HepG2 (cell line): ENCODE measurements around the gene TST. TPM values are rescaled to one million over a fixed set of nuclear protein-coding genes. Genes with fewer than 3 reads are reported as not detected.

Source experiments
- ELF1 ChIP-seq: sonication (generic); formaldehyde crosslinking; IDR thresholded peaks from 2 replicates; pipeline ENCODE4 v1.4.0; 2020; ENCODE audit warnings: missing genetic modification reagents
- GABPB1 ChIP-seq: IDR thresholded peaks from 2 replicates; pipeline ENCODE4 v1.6.1; 2016; ENCODE audit warnings: mild to moderate bottlenecking, missing genetic modification reagents, moderate library complexity, missing compliant biosample characterization
- GTF3A ChIP-seq: sonication (generic); formaldehyde crosslinking; conservative IDR thresholded peaks from 2 replicates; pipeline ENCODE4 v1.4.0; 2020; ENCODE audit warnings: mild to moderate bottlenecking, missing genetic modification reagents
- MBNL3 ChIP-seq: fragments of 250-450 bp; sonication (Bioruptor Pico); conservative IDR thresholded peaks from 2 replicates; pipeline ENCODE4 v1.8.0; 2022; ENCODE audit warnings: mild to moderate bottlenecking, inconsistent platforms
- MED8 ChIP-seq: sonication (generic); formaldehyde crosslinking; IDR thresholded peaks from 2 replicates; pipeline ENCODE4 v1.8.1; 2023; ENCODE audit warnings: mild to moderate bottlenecking, missing genetic modification reagents; ENCODE audit not compliant: insufficient replicate concordance
- MXD4 ChIP-seq: IDR thresholded peaks from 2 replicates; pipeline ENCODE4 v1.6.1; 2016; ENCODE audit warnings: mild to moderate bottlenecking, missing biosample characterization, missing genetic modification reagents
- NR2C2 ChIP-seq: sonication (generic); formaldehyde crosslinking; IDR thresholded peaks from 2 replicates; pipeline ENCODE4 v1.4.0; 2020; ENCODE audit warnings: missing genetic modification reagents, mild to moderate bottlenecking, moderate library complexity, borderline replicate concordance
- NR3C1 ChIP-seq: sonication (generic); formaldehyde crosslinking; IDR thresholded peaks from 2 replicates; pipeline ENCODE4 v1.4.0; 2020; ENCODE audit warnings: missing genetic modification reagents
- RAD21 ChIP-seq: fragments of 450-650 bp; formaldehyde crosslinking; IDR thresholded peaks from 2 replicates; pipeline ENCODE4 v1.5.0; 2020; ENCODE audit warnings: mild to moderate bottlenecking
- RBFOX2 ChIP-seq: fragments of 200-400 bp; formaldehyde crosslinking; IDR thresholded peaks from 2 replicates; pipeline ENCODE4 v1.6.1; 2017; ENCODE audit warnings: low read depth, mild to moderate bottlenecking, low read length
- ZBTB38 ChIP-seq: sonication (generic); formaldehyde crosslinking; IDR thresholded peaks from 2 replicates; pipeline ENCODE4 v1.5.1; 2020; ENCODE audit warnings: mild to moderate bottlenecking, missing genetic modification reagents
- ZFP36L1 ChIP-seq: sonication (generic); formaldehyde crosslinking; IDR thresholded peaks from 2 replicates; pipeline ENCODE4 v1.8.0; 2022; ENCODE audit warnings: mild to moderate bottlenecking, missing genetic modification reagents, moderate library complexity
- ZNF205 ChIP-seq: IDR thresholded peaks from 2 replicates; pipeline ENCODE4 v1.6.1; 2018; ENCODE audit warnings: missing biosample characterization, missing genetic modification reagents
- ZNF562 ChIP-seq: sonication (generic); formaldehyde crosslinking; IDR thresholded peaks from 2 replicates; pipeline ENCODE4 v1.8.0; 2022; ENCODE audit warnings: missing genetic modification reagents, borderline replicate concordance
- polyA plus RNA-seq, 8 experiments: library from polyadenylated mRNA; depleted of rRNA in 3 of 8; stranded (reverse) in 7 of 8; unstranded in 1 of 8; fragments of >200 nt; fragmentation: Illumina TruSeq in 4 of 8; extraction: Trizol in 4 of 8; gene quantifications; 2 replicates each; pipeline versions ENCODE4 v1.2.1 to v1.2.3, GENCODE V29; 2011 to 2016; ENCODE audit warnings: low read depth in 4 of 8, missing spikeins in 1 of 8, mixed read lengths in 1 of 8; ENCODE audit not compliant: insufficient read depth in 1 of 8
- total RNA-seq, 5 experiments: library from RNA; depleted of rRNA; stranded (reverse); fragments of >200 nt; fragmentation: Illumina TruSeq; extraction: Trizol; gene quantifications; 2 replicates each; pipeline ENCODE4 v1.2.3, GENCODE V29; 2016; ENCODE audit warnings: low read depth in 1 of 5
- TF ChIP-seq, protein P1 (sequence below): sonication (generic); formaldehyde crosslinking; conservative IDR thresholded peaks from 2 replicates; pipeline ENCODE4 v1.4.0; 2020; ENCODE audit warnings: missing genetic modification reagents
- TF ChIP-seq, protein P2 (sequence below): fragments of 450-650 bp; IDR thresholded peaks from 2 replicates; pipeline ENCODE4 v1.6.1; 2016
- TF ChIP-seq, protein P3 (sequence below): sonication (generic); formaldehyde crosslinking; IDR thresholded peaks from 2 replicates; pipeline ENCODE4 v1.8.1; 2023; ENCODE audit warnings: mild to moderate bottlenecking, missing genetic modification reagents, borderline replicate concordance
- TF ChIP-seq, protein P4 (sequence below): sonication (generic); formaldehyde crosslinking; IDR thresholded peaks from 2 replicates; pipeline ENCODE4 v1.4.0; 2020; ENCODE audit warnings: missing genetic modification reagents
- TF ChIP-seq, protein P5 (sequence below): sonication (generic); formaldehyde crosslinking; IDR thresholded peaks from 2 replicates; pipeline ENCODE4 v1.4.0; 2020; ENCODE audit warnings: missing genetic modification reagents, borderline replicate concordance
- TF ChIP-seq, protein P6 (sequence below): sonication (generic); formaldehyde crosslinking; IDR thresholded peaks from 2 replicates; pipeline ENCODE4 v1.9.0; 2022; ENCODE audit warnings: low read depth, missing genetic modification reagents

TST gene
- total and polyA plus RNA-seq, 2 of the 13 experiments (the other 11 are each of a cell fraction or from before 2014, with no cell fraction given) = 44.6 to 63.6 TPM

DNA sequence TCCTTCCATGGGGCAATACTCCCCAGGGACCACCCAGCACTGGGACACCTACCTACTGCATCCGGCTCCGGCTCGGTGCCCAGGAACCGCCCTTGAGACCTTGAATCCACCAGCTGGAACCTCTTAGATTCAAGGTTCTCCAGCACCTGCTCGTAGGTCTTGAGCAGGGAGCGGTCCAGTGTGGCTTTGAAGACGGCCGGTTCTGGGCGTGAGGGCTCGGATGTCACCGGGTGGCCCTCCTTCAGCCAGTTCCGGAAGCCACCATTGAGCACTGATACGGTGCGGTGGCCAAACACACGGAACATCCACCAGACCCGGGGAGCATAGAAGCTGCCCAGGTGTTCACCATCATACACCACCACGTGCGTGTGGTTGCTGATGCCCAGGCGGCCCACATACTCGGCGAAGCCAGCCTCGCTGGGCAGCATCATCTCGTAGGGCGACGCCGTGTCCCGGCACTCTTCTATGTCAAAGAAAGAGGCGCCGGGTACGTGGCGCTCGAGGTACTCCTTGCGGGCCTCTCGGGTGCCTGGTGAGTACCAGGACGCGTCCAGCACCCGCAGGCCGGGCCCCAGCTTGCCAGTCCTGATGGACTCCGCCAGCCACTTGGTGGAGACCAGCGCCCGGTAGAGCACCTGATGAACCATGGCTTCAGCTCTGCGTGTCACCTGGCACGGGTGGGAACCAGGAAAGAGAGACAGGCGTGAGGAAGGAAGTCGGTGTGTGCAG is 997 bp downstream of the TST start (continued):
- no peak for TF ChIP-seq GTF3A (CRISPR knock-in tag)
- TF ChIP-seq, protein P1, sequence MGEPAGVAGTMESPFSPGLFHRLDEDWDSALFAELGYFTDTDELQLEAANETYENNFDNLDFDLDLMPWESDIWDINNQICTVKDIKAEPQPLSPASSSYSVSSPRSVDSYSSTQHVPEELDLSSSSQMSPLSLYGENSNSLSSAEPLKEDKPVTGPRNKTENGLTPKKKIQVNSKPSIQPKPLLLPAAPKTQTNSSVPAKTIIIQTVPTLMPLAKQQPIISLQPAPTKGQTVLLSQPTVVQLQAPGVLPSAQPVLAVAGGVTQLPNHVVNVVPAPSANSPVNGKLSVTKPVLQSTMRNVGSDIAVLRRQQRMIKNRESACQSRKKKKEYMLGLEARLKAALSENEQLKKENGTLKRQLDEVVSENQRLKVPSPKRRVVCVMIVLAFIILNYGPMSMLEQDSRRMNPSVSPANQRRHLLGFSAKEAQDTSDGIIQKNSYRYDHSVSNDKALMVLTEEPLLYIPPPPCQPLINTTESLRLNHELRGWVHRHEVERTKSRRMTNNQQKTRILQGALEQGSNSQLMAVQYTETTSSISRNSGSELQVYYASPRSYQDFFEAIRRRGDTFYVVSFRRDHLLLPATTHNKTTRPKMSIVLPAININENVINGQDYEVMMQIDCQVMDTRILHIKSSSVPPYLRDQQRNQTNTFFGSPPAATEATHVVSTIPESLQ (CRISPR knock-in tag) = no peak
- no peak for TF ChIP-seq RAD21
- no peak for TF ChIP-seq NR2C2 (CRISPR knock-in tag)
- TF ChIP-seq ZFP36L1 (CRISPR knock-in tag) = no peak
- TF ChIP-seq RBFOX2 = peak; percentile 2; the same call in 1 of the 2 replicates
- TF ChIP-seq ZNF562 (CRISPR knock-in tag) = no peak
- no peak for TF ChIP-seq MXD4 (CRISPR knock-in tag)
- TF ChIP-seq MED8 = no peak
- TF ChIP-seq ZNF205 (CRISPR knock-in tag) = no peak
- TF ChIP-seq, protein P2, sequence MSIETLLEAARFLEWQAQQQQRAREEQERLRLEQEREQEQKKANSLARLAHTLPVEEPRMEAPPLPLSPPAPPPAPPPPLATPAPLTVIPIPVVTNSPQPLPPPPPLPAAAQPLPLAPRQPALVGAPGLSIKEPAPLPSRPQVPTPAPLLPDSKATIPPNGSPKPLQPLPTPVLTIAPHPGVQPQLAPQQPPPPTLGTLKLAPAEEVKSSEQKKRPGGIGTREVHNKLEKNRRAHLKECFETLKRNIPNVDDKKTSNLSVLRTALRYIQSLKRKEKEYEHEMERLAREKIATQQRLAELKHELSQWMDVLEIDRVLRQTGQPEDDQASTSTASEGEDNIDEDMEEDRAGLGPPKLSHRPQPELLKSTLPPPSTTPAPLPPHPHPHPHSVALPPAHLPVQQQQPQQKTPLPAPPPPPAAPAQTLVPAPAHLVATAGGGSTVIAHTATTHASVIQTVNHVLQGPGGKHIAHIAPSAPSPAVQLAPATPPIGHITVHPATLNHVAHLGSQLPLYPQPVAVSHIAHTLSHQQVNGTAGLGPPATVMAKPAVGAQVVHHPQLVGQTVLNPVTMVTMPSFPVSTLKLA = no peak
- TF ChIP-seq ELF1 (CRISPR knock-in tag) = peak; percentile 45; the same call in 1 of the 2 replicates
- TF ChIP-seq, protein P3, sequence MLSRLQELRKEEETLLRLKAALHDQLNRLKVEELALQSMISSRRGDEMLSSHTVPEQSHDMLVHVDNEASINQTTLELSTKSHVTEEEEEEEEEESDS (CRISPR knock-in tag) = no peak
- TF ChIP-seq NR3C1 = no peak
- peak; percentile 83 for TF ChIP-seq ZBTB38 (CRISPR knock-in tag)
- TF ChIP-seq, protein P4, sequence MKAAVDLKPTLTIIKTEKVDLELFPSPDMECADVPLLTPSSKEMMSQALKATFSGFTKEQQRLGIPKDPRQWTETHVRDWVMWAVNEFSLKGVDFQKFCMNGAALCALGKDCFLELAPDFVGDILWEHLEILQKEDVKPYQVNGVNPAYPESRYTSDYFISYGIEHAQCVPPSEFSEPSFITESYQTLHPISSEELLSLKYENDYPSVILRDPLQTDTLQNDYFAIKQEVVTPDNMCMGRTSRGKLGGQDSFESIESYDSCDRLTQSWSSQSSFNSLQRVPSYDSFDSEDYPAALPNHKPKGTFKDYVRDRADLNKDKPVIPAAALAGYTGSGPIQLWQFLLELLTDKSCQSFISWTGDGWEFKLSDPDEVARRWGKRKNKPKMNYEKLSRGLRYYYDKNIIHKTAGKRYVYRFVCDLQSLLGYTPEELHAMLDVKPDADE = no peak
- no peak for TF ChIP-seq GABPB1 (CRISPR knock-in tag)
- TF ChIP-seq, protein P5, sequence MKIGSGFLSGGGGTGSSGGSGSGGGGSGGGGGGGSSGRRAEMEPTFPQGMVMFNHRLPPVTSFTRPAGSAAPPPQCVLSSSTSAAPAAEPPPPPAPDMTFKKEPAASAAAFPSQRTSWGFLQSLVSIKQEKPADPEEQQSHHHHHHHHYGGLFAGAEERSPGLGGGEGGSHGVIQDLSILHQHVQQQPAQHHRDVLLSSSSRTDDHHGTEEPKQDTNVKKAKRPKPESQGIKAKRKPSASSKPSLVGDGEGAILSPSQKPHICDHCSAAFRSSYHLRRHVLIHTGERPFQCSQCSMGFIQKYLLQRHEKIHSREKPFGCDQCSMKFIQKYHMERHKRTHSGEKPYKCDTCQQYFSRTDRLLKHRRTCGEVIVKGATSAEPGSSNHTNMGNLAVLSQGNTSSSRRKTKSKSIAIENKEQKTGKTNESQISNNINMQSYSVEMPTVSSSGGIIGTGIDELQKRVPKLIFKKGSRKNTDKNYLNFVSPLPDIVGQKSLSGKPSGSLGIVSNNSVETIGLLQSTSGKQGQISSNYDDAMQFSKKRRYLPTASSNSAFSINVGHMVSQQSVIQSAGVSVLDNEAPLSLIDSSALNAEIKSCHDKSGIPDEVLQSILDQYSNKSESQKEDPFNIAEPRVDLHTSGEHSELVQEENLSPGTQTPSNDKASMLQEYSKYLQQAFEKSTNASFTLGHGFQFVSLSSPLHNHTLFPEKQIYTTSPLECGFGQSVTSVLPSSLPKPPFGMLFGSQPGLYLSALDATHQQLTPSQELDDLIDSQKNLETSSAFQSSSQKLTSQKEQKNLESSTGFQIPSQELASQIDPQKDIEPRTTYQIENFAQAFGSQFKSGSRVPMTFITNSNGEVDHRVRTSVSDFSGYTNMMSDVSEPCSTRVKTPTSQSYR (CRISPR knock-in tag) = no peak
- no peak for TF ChIP-seq MBNL3
- TF ChIP-seq, protein P6, sequence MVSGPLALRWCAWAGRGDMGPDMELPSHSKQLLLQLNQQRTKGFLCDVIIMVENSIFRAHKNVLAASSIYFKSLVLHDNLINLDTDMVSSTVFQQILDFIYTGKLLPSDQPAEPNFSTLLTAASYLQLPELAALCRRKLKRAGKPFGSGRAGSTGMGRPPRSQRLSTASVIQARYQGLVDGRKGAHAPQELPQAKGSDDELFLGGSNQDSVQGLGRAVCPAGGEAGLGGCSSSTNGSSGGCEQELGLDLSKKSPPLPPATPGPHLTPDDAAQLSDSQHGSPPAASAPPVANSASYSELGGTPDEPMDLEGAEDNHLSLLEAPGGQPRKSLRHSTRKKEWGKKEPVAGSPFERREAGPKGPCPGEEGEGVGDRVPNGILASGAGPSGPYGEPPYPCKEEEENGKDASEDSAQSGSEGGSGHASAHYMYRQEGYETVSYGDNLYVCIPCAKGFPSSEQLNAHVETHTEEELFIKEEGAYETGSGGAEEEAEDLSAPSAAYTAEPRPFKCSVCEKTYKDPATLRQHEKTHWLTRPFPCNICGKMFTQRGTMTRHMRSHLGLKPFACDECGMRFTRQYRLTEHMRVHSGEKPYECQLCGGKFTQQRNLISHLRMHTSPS = no peak
